Testis (tissue), 3 donors: Measurements from ENCODE around the gene RAPGEF4. TPM values are rescaled to one million over a fixed set of nuclear protein-coding genes. Genes with fewer than 3 reads are reported as not detected.
A peak's percentile ranks its signal among the peaks of the same experiment; 100 is the strongest.

Source experiments
- DNase-seq: peaks from one replicate; pipeline ENCODE4 v3.0.0-alpha.2; 2019
- H3K27ac ChIP-seq, 2 donors: fragments of 200-600 bp; sonication (generic); one replicate each; pipeline ENCODE4 v1.5.1; 2019
- H3K27me3 ChIP-seq: fragments of 200-600 bp; sonication (generic); one replicate; pipeline ENCODE4 v1.5.1; 2019
- H3K36me3 ChIP-seq: fragments of 200-600 bp; sonication (generic); one replicate; pipeline ENCODE4 v1.5.1; 2017; ENCODE audit warnings: low read depth; ENCODE audit errors: missing control alignments
- H3K4me1 ChIP-seq: fragments of 200-600 bp; sonication (generic); one replicate; pipeline ENCODE4 v1.5.1; 2019
- H3K4me3 ChIP-seq, 2 donors: fragments of 200-600 bp; sonication (generic); one replicate each; pipeline ENCODE4 v1.5.1; 2017 to 2019
- H3K9me3 ChIP-seq: fragments of 200-600 bp; sonication (generic); one replicate; pipeline ENCODE4 v1.5.1; 2017
- CTCF ChIP-seq, 3 experiments: fragments of 450-650 bp in 2 of 3; fragments of 200-600 bp in 1 of 3; sonication (generic) in 1 of 3; IDR thresholded peaks; one replicate each; pipeline ENCODE4 v1.5.1; 2016 to 2019; ENCODE audit warnings: antibody characterized with exemption in 3 of 3, mild to moderate bottlenecking in 2 of 3, moderate library complexity in 1 of 3
- POLR2A ChIP-seq: fragments of 450-650 bp; IDR thresholded peaks from one replicate; pipeline ENCODE4 v1.6.1; 2017; ENCODE audit warnings: antibody characterized with exemption, mild to moderate bottlenecking, moderate library complexity
- WGBS, 2 donors: methylation state at CpG; one replicate each; pipeline ENCODE4 v1.1.5; 2018; 5-methylcytosine and 5-hydroxymethylcytosine counted together
- intact Hi-C: fragments of 100-400 bp; cut with DNase I; formaldehyde crosslinking; loops from one replicate; pipeline ENCODE4 v1.15.1; 2023; ENCODE audit warnings: low total_unique reads
- polyA plus RNA-seq: library from polyadenylated mRNA; stranded (reverse); fragments of 350-450 nt; fragmentation: Illumina TruSeq; extraction: RNeasy Lipid Tissue Mini Kit (QIAGEN cat#74804); gene quantifications from one replicate; pipeline ENCODE4 v1.2.3, GENCODE V29; 2014; ENCODE audit warnings: low read depth, low replicate concordance; ENCODE audit not compliant: insufficient read depth
- total RNA-seq, 2 donors: library from RNA; depleted of rRNA; stranded (reverse); fragments of >200 nt; gene quantifications; one replicate each; pipeline ENCODE4 v1.2.3, GENCODE V29; 2016

Gene RAPGEF4
- total and polyA plus RNA-seq, 3 donors from 2014 or later: 14.3 to 42.6 (median 22.5) TPM

- intact Hi-C loops: no loop called here
- no peak for DNase-seq
- no peaks in the 10 kb centered on the region for H3K9me3 ChIP-seq
- no peaks in the 10 kb centered on the region for H3K27me3 ChIP-seq
- no peaks in the 10 kb centered on the region for H3K4me1 ChIP-seq
- no peak overlapping the region for H3K27ac ChIP-seq
- no peak for TF ChIP-seq POLR2A
- TF ChIP-seq CTCF (IDR thresholded peaks at IDR 0.05): no peak
- H3K4me3 ChIP-seq: no peak overlapping the region
- 80 to 86% methylated on average over 5 of the region's 5 CpGs for WGBS, 2 donors
- no peaks in the 10 kb centered on the region for H3K36me3 ChIP-seq
Measured at GRCh38 chr2:172698041-172698863, 37.4 kb upstream of the RAPGEF4 start.

DNA sequence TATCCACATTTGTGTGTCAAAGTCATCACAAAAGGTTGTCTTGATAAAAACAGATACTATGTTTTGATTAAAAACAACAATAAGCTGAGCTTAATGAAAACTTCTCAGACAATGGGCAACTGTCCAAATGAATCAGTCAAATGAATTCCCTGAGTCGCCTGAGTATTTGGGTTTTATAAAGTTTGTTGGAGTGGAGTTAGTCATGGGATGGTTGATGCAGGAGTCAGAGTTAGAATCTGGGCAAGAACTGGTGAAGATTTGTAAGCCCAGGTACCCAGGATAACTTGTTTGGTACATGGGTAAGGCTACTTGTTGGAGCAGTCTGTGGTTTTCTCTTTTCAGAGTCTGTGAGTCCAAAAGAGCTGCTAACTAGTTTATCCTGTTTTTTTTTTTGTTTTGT lies 34.4 kb upstream of the RAPGEF4 start:
- WGBS, 2 donors: 21 to 56% methylated on average over 1 of the region's 1 CpG
- Histone ChIP-seq H3K36me3 (no peaks in the 10 kb centered on the region), H3K27ac (no peak overlapping the region), H3K9me3 (no peaks in the 10 kb centered on the region), H3K4me3 (no peak overlapping the region), H3K27me3 (no peaks in the 10 kb centered on the region), H3K4me1 (no peaks in the 10 kb centered on the region)
- intact Hi-C loops: loop anchor here (10.0 kb wide), 1 partner anchor 86 kb away; no protein-coding TSS in a partner anchor
- no peak for DNase-seq
- no peak for TF ChIP-seq CTCF (IDR thresholded peaks at IDR 0.05)
- no peak for TF ChIP-seq POLR2A

GRCh38 chr2:172702451-172702850 lies 33.2 kb upstream of the RAPGEF4 start:
- DNase-seq: no peak
- H3K9me3 ChIP-seq: no peaks in the 10 kb centered on the region
- H3K27ac ChIP-seq: no peak overlapping the region
- WGBS, 2 donors: 50 to 82% methylated on average over 1 of the region's 1 CpG
- no peaks in the 10 kb centered on the region for H3K36me3 ChIP-seq
- TF ChIP-seq CTCF (IDR thresholded peaks at IDR 0.05) (no peak), POLR2A (no peak)
- no peak overlapping the region for H3K4me3 ChIP-seq
- no peaks in the 10 kb centered on the region for H3K27me3 ChIP-seq
- intact Hi-C loops: loop anchor here (10.0 kb wide), 1 partner anchor 88 kb away; no protein-coding TSS in a partner anchor
- H3K4me1 ChIP-seq: no peaks in the 10 kb centered on the region

- H3K4me3 ChIP-seq: no peak overlapping the region
- H3K27ac ChIP-seq: no peak overlapping the region
- H3K27me3 ChIP-seq: no peaks in the 10 kb centered on the region
- DNase-seq: no peak
- H3K9me3 ChIP-seq: no peaks in the 10 kb centered on the region
- WGBS, 2 donors: 82% methylated on average over 11 of the region's 11 CpGs
- H3K4me1 ChIP-seq: no peaks in the 10 kb centered on the region
- intact Hi-C loops: loop anchor here (10.0 kb wide), 1 partner anchor 90 kb away; no protein-coding TSS in a partner anchor
- no peaks in the 10 kb centered on the region for H3K36me3 ChIP-seq
- TF ChIP-seq POLR2A (no peak), CTCF (IDR thresholded peaks at IDR 0.05) (peak in 2 of 3 experiments; percentile 9 to 40)
Measured at GRCh38 chr2:172704072-172704936, 31.3 kb upstream of the RAPGEF4 start.
